Nucleus accumbens (tissue), 56 donors: ENCODE results near the gene RAMACL.
"Not testable (repeated sequence)": the region's sequence is repeated elsewhere in the genome, so short reads cannot be mapped to it uniquely, and the experiment has no call there.

Experiments used
- DNase-seq, 56 donors: peaks; one replicate each; lab custom pipeline; 2025; lab: John Stamatoyannopoulos, UW

The RAMACL gene

DNA sequence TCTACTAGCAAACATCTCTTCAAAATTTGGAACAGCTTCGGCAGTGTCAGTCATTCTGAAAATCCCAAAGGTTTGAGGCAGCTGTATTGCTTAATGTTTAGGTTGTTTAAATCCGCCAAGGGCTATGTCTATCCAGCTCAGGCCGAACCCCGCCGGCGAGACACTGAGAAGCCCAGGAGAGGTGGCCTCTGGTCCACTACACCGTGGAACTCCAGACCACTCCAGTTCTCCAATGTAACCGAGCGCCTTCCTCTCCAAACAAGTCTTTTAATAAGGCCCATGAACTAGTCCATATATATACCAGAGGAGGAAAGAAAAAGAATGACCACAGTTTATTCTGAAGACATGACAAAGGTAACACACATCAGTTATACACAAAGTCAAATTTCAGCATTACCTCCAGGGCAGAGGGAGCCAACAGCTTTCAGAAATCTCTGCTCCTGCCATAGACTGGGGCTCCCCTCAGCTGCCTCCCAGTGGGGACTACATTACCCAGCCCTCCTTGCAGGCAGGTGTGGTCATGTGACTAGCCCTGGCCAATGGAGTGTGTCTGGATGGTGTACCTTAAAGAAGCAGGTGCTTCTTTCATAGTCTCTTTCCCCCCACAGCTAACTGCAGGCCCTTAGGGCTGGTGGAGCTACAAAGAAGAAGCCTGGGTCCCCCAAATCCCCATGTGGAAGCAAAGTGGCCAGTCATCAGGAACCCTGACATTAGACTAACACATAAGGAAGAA, at the start of gene RAMACL:
Gene RAMACL, minus strand, starts transcription at position 255 of the 733 bp plus-strand sequence. Its CDS starts 201 bp downstream, at position 54.
- peak in 7 of 56 donors; percentile 28 to 44 (median 41) for DNase-seq

DNA sequence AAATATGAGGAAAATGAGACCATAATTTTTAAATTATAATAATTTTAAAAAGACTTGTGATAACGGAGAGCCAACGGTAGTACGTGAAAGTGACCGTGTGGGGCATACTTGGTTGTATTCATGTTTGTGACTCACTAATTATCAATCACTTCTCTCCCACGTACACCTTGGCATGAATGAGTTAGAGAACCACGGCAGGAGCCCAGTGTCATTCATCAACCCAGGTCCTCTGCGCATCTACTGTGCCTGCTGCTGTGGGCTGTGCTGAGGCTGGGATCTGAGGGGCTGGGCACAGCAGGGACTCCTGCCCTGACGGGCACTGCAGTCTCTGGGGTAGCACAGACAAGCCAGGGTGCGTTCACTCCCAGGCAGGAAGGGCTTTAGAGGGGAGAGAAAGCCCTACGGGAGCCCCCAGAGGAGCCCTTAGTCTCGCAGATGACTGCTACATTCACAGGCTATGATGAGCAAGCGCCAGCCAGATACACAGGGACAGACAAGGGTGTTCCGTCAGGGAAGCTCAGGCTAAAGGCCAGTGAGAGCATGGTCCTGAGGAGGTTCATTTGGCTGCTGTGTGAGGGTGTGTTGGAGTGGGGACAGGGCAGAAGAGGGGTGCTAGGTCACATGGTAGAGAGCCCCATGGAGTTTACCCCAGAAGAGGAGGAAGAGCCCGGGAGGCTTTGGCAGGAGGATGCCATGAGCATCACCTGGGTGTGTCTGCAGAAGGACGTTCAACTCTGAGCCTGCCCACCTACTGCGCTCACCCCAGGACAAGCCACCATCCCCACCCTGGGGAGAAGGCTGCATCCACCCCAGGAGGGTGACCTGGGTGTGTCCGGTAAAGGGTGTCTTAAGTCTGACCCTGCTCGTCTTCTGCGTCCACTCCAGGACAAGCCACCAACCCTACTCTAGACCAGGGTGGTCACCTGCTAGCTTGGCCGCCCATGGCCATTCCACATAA, 48.8 kb upstream of the RAMACL start:
- DNase-seq: no peak

DNA sequence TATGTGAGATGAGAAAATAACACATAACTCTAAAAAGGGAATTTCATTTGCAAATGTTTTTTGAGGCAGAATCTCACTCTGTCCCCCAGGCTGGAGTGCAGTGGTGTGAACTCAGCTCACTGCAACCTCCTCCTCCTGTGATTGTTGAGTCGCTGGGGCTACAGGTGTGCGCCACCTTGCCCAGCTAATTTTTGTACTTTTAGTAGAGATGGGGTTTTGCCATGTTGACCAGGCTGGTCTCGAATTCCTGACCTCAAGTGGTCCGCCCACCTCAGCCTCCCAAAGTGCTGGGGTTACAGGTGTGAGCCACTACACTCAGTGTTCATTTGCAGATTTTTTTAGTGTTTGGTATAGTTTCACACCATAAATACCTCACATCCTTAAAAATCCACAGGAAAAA, 48.1 kb upstream of the RAMACL start:
- DNase-seq: not testable (repeated sequence)

DNA sequence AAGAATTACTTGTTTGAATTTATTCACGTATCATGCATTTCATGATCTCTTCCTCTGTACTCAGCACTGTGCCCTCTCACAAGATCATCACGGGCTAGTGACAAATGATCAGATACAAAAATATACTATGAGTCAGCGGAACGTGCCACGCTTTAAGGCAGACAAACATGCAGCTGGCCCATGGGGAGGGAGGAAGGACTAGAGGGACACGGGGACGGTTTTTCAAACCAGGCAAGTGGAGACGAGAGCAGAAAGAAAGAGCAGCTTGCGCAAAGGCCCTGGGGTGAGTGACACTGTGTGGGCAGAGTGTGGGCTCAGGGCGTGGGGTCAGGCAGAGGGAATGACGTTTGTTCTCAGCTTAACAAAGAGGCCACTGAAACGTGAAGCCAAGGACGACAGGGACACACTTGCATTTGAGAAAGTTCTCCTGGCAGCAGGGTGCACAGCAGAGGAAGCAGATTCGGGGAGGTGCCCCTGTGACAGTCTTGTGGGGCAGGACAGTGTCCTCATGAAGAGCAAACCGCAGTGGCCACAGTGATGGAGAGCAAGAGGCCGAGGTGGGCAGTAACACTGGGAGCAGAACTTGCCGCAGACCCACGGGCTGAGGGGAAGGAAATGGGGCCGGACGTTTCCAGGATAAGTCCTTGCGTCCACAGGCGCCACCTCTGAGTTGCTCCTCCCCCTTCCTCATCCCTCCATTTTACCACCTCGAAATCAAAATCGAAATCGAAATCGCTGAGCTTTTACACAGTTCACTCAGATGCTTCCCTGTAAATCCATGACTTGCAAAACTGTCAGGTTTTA, 47.5 kb upstream of the RAMACL start:
- DNase-seq: no peak

DNA sequence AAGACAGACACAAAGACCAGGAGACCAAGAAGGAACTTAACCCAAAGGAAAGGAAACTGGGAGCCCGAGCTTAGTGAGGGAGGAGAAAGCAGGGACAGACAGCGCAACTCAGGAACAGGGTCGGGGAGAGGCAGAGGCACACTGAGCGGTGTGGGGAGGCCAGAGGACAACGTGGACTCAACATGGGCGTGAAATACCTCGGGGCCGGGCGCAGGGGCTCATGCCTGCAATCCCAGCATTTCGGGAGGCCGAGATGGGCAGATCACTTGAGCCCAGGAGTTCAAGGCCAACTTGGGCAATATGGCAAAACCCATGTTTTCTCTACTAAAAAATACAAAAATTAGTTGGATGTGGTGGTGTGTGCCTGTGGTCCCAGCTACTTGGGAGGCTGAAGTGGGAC, 46.3 kb upstream of the RAMACL start:
- no peak for DNase-seq

DNA sequence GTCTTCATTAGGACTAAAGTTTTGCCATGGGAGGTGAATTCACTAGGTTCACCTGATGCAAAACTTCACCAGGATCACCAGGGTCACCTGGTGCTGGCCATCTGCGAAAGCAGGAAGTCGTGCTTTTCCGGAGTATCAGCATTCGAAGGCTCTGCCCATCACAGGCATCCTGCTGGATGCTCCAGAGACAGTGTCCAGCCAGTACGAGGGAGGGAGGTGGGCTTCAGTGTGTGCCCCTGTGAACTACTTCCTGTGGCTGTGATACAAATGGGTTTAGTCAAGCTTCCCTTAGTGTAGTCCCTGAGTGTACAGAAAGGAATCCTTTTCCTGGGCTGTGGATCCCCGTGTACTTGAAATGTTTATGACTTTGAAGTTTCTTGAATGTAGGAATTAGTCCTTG, 44.0 kb upstream of the RAMACL start:
- DNase-seq: no peak

DNA sequence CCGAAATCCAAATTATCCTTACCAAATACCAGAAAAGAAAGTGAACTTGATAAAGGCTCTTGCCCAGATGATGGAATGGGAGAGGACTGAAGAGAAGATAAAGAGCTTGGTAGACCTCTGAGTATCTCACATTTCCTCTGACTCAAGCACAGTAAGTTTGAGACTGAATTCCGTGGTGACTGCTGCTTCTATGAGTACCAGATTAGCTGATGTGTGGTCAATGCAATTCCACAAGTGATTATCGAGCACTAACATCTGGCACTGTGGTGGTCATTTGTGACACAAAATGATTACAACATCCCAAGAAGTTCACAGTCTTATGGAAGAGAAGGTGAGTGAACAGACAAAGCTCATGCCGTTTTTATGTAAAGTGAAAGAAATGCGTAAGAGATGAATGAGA, 43.1 kb upstream of the RAMACL start:
- no peak for DNase-seq

DNA sequence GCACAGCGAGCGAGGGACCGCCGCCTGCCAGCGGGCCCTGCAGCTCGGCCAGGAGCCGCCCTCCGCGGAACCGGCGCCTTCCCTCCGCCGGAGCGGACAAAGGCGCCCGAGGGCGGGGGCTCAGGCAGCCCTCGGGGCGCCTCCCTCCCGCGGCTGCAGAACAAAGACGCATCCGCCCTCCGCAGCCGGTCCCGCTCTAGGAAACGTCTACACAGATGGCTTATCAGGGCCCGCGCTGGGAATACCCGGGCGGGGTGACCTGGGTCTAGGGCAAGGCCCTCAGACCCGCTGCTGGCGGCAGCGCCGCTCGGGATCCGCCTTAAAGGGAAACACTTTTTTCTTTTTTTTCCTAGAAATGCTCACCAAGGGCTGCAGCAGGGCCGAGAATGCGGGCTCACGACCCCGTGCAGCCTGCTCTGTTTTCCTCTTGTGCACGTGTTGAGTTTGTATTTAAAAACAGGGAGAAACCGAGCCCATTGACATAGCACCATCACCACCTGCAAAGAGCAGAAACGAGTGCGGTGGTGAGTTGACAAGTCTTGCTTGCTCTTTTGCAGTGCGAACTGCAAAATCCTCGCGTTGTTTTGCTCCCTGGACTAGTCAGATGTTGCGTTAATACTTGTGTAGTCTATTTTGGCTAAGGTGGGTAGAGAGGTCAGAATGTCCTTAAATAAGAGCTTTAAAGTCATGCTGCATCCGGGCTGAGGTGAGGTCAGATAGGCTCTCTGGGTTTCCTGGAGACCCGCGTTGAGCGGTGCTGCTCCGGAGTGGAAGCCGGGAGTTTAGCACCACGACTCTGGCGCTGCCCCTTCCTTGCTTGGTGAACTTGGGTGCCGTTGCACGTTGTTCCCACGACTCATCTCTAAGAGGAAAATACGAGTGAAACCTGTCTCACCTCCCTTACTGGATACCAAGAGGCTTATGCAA, 41.7 kb upstream of the RAMACL start:
- peak in 33 of 56 donors; percentile 28 to 83 (median 71) for DNase-seq

DNA sequence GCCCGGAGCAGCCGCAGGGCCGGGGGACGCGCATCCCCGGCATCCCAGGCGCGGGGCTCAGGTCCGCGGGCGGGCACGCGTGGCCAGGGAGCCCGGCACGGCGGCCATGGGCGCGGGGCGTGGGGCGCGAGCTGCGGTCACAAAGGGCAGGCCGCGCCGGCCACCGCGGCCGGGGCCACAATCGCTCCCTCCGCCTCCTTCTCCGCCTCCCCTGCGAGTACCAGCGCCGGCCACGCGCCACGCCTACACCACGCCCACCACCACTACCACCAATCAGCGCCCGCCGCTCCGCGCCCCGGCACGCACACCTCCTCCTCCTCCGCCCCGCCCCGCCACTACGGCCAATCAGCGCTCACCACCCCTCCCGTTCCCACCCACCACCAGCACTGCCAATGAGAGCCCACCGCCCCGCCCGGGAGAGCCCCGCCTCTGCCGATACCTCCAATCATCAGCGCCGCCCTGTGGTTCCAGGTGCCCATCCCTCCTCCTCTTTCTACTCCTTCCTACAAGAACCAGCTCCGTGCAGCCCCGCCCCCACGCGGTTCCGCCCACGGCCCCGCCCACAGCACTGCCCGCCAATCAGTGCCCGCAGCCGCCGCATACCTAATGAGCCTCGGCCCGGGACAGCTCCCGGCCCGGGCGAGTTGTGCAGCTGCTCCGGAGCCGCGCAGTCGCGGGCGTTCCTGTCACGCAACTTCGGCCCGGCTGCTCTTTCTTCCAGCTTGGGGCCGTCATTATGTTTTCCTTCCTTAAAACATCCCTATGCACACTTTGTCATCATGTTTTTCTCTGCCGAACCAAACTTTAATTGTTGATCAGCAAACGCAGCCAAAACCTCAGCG, 40.8 kb upstream of the RAMACL start, which contains the start of gene RPS6KA2:
Gene RPS6KA2, minus strand, starts transcription at position 219 of the 842 bp plus-strand sequence. CDS start 232 bp downstream, outside the sequence.
- DNase-seq: peak; percentile 94 to 100 (median 100)

DNA sequence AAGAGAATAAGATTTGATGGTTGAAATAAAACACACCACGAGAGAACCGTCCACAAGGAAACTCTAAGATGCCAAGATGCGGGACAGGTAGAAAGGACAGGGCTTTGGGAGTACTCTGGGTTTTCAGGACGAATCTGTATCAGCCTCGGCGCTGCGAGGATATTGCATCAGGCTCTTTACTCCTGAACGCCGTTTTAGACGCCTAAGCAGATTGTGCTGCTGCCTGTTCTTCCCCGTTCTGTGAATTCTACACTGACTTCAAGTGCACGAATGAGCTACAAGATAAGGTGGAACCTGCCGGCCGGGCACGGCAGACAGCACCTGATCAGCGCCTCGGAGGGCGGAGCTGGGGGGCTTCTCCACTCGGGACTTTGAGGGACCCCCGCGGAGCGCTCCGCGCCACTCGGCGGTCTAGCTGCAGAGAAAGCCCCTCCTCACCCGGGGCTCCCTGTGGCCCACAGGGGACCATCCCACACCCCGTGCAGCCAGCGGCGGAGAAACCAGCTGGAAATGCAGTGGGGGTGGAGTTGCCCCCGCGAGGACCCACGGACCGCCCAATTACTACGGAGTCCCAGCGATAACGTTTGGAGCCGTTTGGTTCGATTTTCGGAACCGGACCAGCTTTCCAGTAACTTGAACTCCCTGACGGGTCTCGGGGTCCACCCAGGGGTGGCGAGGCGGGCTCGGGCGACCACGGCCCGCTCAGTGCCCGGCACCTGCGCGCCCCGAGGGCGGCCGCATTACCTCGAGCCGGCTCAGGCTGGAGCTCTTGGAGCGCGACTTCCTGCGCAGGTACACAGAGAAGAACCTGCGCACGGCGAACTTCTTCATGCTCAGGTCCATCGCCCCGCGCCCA, 39.9 kb upstream of the RAMACL start:
- DNase-seq: peak in 19 of 56 donors; percentile 21 to 62 (median 43)

DNA sequence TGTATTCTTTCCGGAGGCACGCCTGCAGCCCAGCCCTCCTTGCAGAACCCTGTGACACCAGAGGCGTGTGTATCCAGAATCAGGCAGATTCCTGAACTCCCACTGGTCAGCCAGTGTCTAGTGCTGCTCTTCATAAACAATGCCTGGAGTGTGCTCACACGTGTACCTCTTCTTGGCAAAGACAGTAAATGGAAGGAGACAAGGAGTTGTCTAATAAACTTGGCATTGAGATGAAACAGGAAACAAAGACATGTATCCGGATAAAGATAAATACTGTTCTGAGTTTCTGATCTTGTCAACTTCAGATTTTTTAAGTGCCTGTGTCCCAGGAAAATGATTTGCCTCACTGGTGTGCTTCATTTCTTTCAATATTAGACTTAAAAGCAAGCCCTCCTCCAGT, 38.9 kb upstream of the RAMACL start:
- peak in 1 of 56 donors; percentile 19 for DNase-seq

DNA sequence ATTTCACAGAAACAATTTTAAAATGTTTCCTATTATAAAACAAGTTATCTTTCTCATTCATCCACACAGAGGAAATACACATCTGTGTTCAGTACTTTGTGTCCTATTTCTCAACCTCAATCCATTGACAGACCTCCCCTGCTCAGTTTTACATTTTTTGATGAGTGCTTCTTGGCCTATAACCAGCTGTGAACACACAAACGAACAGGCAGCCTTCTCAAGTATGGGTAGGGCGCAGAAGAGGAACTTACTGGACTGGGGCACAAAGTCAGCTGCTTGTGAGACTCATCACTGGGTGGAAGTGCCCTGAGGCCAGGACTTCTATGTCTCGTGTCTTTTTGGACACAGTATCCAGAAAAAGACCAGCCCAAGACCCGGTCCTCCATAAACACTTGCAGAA, 37.8 kb upstream of the RAMACL start:
- no peak for DNase-seq

DNA sequence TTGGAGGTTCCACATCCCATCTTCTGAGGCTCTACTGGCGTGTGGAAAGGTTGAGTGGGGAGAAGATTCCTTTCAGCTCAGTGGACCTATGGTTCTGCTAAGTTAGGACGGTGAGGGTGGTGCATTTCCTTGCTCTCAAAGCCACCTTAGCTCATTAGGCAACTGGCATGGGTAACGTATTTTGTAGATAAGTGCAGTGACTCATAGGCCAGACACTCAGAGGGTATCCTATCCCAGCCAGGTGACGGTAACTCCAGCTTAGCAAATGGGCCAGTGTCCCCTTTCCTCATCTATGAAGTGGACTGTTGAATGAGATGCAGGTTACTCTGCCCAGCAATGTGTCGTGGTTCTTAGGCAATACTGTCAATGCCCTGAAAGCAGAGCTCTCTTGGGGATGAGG, 36.8 kb upstream of the RAMACL start:
- DNase-seq: no peak

DNA sequence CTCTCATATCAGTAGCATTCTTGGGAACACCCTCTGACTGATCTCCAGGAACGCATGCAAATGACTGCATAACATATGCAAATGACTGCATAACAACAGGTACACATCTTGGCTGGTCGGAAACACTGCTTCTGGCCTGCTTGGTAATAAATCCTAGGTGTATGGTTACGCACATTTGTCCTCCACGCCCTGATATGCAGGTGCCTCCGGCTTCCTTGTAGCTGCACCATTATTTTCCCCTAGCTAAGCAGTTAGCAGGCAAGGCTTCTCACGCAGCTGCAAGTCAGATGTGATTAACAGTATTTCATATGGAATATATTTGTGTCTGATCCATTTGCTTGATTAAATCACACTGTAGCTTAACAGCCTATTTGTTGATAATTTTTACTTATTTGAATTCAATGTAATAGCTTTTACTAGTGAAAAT, 34.6 kb upstream of the RAMACL start:
- no peak for DNase-seq

DNA sequence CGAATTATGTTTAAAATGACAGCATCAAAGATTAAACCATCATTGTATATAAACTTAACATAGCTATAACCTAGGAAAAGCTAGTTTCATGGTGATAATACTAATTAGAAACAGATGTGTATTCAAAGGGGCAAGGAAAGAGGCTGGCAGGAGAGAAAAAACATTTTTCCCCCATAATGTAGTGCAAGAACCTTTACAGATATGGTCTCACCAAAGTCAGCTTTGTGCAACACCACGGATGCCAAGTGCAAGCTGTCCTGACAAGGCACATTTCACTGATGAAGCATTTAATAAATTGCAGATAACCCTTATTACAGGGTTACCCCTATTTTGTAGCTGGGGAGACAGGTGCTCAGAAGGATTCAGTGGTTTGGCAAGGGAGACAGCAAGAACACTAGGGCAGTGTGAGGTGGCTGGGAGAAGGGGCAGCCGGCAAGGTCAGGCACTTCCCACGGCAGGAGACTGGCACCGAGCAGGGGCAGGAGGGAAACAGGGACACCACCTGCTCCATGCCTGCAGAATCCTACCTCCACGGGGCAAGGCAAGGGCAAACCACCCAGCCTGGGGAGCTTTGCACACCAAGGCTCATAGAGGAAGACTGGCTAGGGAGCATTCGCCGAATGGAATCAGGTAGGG, 34.1 kb upstream of the RAMACL start:
- DNase-seq: no peak

DNA sequence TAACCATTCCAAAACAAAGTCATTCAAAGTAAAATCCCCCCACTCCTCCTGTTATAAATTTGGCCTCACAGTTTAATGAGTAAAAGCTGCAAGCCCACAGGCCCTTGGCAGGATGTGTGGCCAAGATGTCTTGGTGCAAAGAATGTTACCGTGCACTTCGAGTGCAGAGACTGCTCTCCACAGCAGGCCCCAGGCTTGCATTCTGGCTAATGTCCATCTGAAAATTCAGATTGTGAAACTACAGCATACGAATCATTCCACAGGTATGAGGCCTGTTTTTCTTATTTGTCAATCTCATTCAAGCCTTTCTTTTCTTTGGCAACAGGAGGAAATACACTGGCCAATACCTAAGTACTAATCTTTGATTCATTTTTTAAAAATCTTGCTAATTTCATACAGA, 33.4 kb upstream of the RAMACL start:
- DNase-seq: no peak
